Transverse colon (tissue), 4 donors: ENCODE measurements around the gene ZNF341. TPM values are rescaled to one million over a fixed set of nuclear protein-coding genes. Genes with fewer than 3 reads are reported as not detected.

Experiments
- DNase-seq: peaks from one replicate; pipeline ENCODE4 v3.0.0-alpha.2; 2019
- H3K27ac ChIP-seq, 4 donors: fragments of 200-600 bp; sonication (generic); 2 replicates each; pipeline ENCODE4 v1.5.1; 2016 to 2018; ENCODE audit warnings: inconsistent platforms in 4 of 4
- H3K27me3 ChIP-seq: fragments of 200-600 bp; sonication (generic); 2 replicates; pipeline ENCODE4 v1.5.1; 2017; ENCODE audit warnings: inconsistent platforms
- H3K36me3 ChIP-seq, 4 donors: fragments of 200-600 bp; sonication (generic); 2 replicates each; pipeline ENCODE4 v1.5.1; 2017 to 2019; ENCODE audit warnings: inconsistent platforms in 4 of 4
- H3K4me1 ChIP-seq, 4 donors: fragments of 200-600 bp; sonication (generic); 2 replicates each; pipeline ENCODE4 v1.5.1; 2017 to 2020; ENCODE audit warnings: inconsistent platforms in 4 of 4
- H3K4me3 ChIP-seq, 4 donors: fragments of 200-600 bp; sonication (generic); 1 replicate in 1 of 4; 2 replicates in 3 of 4; pipeline versions ENCODE4 v1.5.1 to v1.6.1; 2017 to 2019; ENCODE audit warnings: inconsistent platforms in 4 of 4
- H3K9me3 ChIP-seq, 2 donors: fragments of 200-600 bp; sonication (generic); 2 replicates each; pipeline ENCODE4 v1.5.1; 2017 to 2019; ENCODE audit warnings: inconsistent platforms in 2 of 2
- EP300 ChIP-seq: sonication (generic); formaldehyde crosslinking; IDR thresholded peaks from one replicate; pipeline ENCODE4 v1.6.1; 2017; ENCODE audit warnings: antibody characterized with exemption, low read depth
- POLR2A ChIP-seq: fragments of 450-650 bp; IDR thresholded peaks from one replicate; pipeline ENCODE4 v1.6.1; 2016; ENCODE audit warnings: antibody characterized with exemption, mild to moderate bottlenecking, moderate library complexity
- POLR2AphosphoS5 ChIP-seq, 3 donors: sonication (generic); formaldehyde crosslinking; IDR thresholded peaks; one replicate each; pipeline ENCODE4 v1.6.1; 2016; ENCODE audit warnings: antibody characterized with exemption in 3 of 3
- WGBS, 2 donors: methylation state at CpG; one replicate each; pipeline ENCODE4 v1.1.5; 2018; ENCODE audit warnings: low coverage in 1 of 2; 5-methylcytosine and 5-hydroxymethylcytosine counted together
- in situ Hi-C, 4 donors: fragments of 200-750 bp; cut with MboI; loops; one replicate each; pipeline versions ENCODE4 v1.15.0 to v1.15.1; 2017; ENCODE audit warnings: low sequenced_read_pairs in 3 of 4, low pct_ligation_motif_present in 1 of 4, low pct_unique_long_range_greater_than_20kb in 1 of 4
- intact Hi-C: fragments of 100-400 bp; cut with DNase I; formaldehyde crosslinking; loops from one replicate; pipeline ENCODE4 v1.15.1; 2023; ENCODE audit warnings: low total_unique reads
- total RNA-seq, 4 donors: library from RNA; depleted of rRNA; stranded (reverse); fragments of >200 nt; gene quantifications; one replicate each; pipeline ENCODE4 v1.1.0, GENCODE V29; 2016
- TF ChIP-seq, protein P1 (sequence below), 5 experiments: fragments of 200-600 bp in 3 of 5; fragments of 450-650 bp in 2 of 5; sonication (generic) in 3 of 5; IDR thresholded peaks; 1 replicate in 2 of 5; 2 replicates in 3 of 5; pipeline ENCODE4 v1.5.1; 2016 to 2017; ENCODE audit warnings: antibody characterized with exemption in 5 of 5, inconsistent platforms in 3 of 5, mild to moderate bottlenecking in 2 of 5, moderate library complexity in 1 of 5

The ZNF341 gene
- total RNA-seq, 4 donors from 2014 or later, result 3.8 to 7.2 (median 7.1) TPM

- intact Hi-C loops (no loop called here), in situ Hi-C loops (no loop called here)
- 95 to 96% methylated on average over 4 to 7 of the region's 8 CpGs for WGBS, 2 donors
- Histone ChIP-seq H3K4me1 (no peaks in the 10 kb centered on the region), H3K4me3 (no peak overlapping the region), H3K27ac (no peak overlapping the region), H3K36me3 (no peaks in the 10 kb centered on the region), H3K9me3 (no peaks in the 10 kb centered on the region), H3K27me3 (no peaks in the 10 kb centered on the region)
- no peak for DNase-seq
- TF ChIP-seq, protein P1, sequence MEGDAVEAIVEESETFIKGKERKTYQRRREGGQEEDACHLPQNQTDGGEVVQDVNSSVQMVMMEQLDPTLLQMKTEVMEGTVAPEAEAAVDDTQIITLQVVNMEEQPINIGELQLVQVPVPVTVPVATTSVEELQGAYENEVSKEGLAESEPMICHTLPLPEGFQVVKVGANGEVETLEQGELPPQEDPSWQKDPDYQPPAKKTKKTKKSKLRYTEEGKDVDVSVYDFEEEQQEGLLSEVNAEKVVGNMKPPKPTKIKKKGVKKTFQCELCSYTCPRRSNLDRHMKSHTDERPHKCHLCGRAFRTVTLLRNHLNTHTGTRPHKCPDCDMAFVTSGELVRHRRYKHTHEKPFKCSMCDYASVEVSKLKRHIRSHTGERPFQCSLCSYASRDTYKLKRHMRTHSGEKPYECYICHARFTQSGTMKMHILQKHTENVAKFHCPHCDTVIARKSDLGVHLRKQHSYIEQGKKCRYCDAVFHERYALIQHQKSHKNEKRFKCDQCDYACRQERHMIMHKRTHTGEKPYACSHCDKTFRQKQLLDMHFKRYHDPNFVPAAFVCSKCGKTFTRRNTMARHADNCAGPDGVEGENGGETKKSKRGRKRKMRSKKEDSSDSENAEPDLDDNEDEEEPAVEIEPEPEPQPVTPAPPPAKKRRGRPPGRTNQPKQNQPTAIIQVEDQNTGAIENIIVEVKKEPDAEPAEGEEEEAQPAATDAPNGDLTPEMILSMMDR (IDR thresholded peaks at IDR 0.05), result no peak
- TF ChIP-seq POLR2AphosphoS5 (IDR thresholded peaks at IDR 0.05) (no peak), POLR2A (no peak), EP300 (no peak)
These were observed 28.2 kb upstream of the ZNF341 start for GRCh38 chr20:33703498-33704137.

DNA sequence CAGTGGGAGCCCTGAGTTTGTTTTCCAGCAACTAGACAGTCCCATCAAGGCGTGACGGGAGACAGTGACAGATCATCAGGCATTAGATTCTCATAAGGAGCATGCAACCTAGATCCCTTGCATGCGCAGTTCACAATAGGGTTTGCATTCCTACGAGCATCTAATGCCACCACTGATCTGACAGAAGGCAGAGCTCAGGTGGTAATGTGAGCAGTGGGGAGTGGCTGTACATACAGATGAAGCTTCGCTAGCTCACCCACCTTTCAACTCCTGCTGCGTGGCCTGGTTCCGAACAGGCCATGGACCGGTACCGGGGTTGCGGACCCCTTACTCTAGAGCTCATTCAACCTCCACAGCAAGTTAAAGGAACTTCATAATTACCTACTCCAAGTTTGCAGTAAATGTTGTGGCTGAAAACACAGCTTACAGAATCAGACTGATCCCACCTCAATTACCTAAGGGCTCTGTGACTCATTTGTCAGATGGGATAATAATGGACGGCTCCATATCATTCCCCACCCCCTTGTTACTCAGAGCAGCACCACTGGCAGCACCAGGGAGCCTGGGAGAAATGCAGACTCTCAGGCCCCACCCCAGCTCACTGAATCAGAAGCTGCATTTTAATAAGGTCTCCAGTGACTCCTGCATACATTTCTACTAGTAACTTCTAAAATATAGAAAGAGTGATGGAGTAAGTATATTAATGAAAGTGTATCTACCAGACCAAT is 27.4 kb upstream of the ZNF341 start:
- no peak for DNase-seq
- no peaks in the 10 kb centered on the region for H3K9me3 ChIP-seq
- H3K4me3 ChIP-seq, result no peak overlapping the region
- WGBS, 2 donors, result 95% methylated on average over 11 of the region's 11 CpGs; no CpG with 5 or more reads in 1 of the 2 donors
- in situ Hi-C loops, result no loop called here
- H3K4me1 ChIP-seq, result no peaks in the 10 kb centered on the region
- TF ChIP-seq, protein P1 (IDR thresholded peaks at IDR 0.05), result no peak
- no peak for TF ChIP-seq EP300
- no peak for TF ChIP-seq POLR2AphosphoS5 (IDR thresholded peaks at IDR 0.05)
- TF ChIP-seq POLR2A, result no peak
- no peaks in the 10 kb centered on the region for H3K27me3 ChIP-seq
- H3K36me3 ChIP-seq, result peaks cover 0 to 3% (median 0%) of the 10 kb centered on the region in 4 donors
- intact Hi-C loops, result no loop called here
- no peak overlapping the region for H3K27ac ChIP-seq

DNA sequence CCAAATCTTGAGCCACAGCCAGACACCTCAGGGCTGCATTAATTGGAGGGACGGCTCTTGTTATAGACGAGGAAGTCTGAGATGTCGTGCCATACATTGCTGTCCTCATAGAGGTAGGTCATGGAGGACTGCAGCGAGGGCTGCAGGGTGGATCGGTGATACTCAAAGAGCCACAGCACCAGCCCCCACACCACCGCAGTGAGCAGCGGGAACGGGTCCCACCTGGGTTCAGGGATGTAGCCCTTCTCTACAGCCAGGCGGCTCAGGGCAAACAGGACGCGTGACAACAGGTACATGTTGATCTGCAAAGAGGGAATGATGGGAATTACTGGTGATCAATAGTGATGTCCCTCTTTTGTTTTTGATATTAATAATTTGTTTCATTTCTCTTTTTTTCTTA is 24.1 kb upstream of the ZNF341 start:
- TF ChIP-seq, protein P1 (IDR thresholded peaks at IDR 0.05), result no peak
- no peak for TF ChIP-seq EP300
- TF ChIP-seq POLR2A, result no peak
- Histone ChIP-seq H3K9me3 (no peaks in the 10 kb centered on the region), H3K4me3 (no peak overlapping the region), H3K27me3 (no peaks in the 10 kb centered on the region), H3K36me3 (peaks cover 0 to 5% (median 2%) of the 10 kb centered on the region in 4 donors), H3K4me1 (no peaks in the 10 kb centered on the region), H3K27ac (no peak overlapping the region)
- in situ Hi-C loops, result no loop called here
- no peak for DNase-seq
- intact Hi-C loops, result no loop called here
- 83% methylated on average over 11 of the region's 11 CpGs; no CpG with 5 or more reads in 1 of the 2 donors for WGBS, 2 donors

- TF ChIP-seq POLR2A (no peak), EP300 (no peak)
- no peaks in the 10 kb centered on the region for H3K9me3 ChIP-seq
- in situ Hi-C loops (no loop called here), intact Hi-C loops (no loop called here)
- H3K27ac ChIP-seq, result no peak overlapping the region
- peaks cover 0 to 10% (median 4%) of the 10 kb centered on the region in 4 donors for H3K36me3 ChIP-seq
- WGBS, 2 donors, result 75% methylated on average over 2 of the region's 2 CpGs; no CpG with 5 or more reads in 1 of the 2 donors
- H3K4me1 ChIP-seq, result no peaks in the 10 kb centered on the region
- H3K27me3 ChIP-seq, result no peaks in the 10 kb centered on the region
- H3K4me3 ChIP-seq, result no peak overlapping the region
- no peak for DNase-seq
These were observed 22.4 kb upstream of the ZNF341 start for GRCh38 chr20:33709398-33709797.
